Hepatocyte (in vitro differentiated cells): ENCODE data around the gene GPR153.

Experiments
- CTCF ChIP-seq: fragments of 200-600 bp; sonication (generic); IDR thresholded peaks from 2 replicates; pipeline ENCODE4 v1.5.1; 2016; ENCODE audit warnings: antibody characterized with exemption, mild to moderate bottlenecking; ENCODE audit not compliant: poor library complexity
- EZH2 ChIP-seq: fragments of 200-600 bp; sonication (generic); IDR thresholded peaks from 2 replicates; pipeline ENCODE4 v1.6.1; 2016; ENCODE audit warnings: antibody characterized with exemption, mild to moderate bottlenecking, borderline replicate concordance
- EZH2phosphoT487 ChIP-seq: fragments of 200-600 bp; sonication (generic); IDR thresholded peaks from one replicate; pipeline ENCODE4 v1.6.1; 2018; ENCODE audit warnings: antibody characterized with exemption, mild to moderate bottlenecking, low read depth, moderate library complexity; ENCODE audit not compliant: unreplicated experiment, severe bottlenecking

- no peak for TF ChIP-seq CTCF
- TF ChIP-seq EZH2phosphoT487: no peak
- no peak for TF ChIP-seq EZH2
These were observed 50.1 kb downstream of the GPR153 start for GRCh38 chr1:6210591-6211355.
